ENCODE data around the gene TIGIT. TPM values are rescaled to one million over a fixed set of nuclear protein-coding genes. Genes with fewer than 3 reads are reported as not detected.

The TIGIT gene
- total and polyA plus RNA-seq, 2 of the 13 experiments (the other 11 are each of a cell fraction or from before 2014, with no cell fraction given), result not detected

DNA sequence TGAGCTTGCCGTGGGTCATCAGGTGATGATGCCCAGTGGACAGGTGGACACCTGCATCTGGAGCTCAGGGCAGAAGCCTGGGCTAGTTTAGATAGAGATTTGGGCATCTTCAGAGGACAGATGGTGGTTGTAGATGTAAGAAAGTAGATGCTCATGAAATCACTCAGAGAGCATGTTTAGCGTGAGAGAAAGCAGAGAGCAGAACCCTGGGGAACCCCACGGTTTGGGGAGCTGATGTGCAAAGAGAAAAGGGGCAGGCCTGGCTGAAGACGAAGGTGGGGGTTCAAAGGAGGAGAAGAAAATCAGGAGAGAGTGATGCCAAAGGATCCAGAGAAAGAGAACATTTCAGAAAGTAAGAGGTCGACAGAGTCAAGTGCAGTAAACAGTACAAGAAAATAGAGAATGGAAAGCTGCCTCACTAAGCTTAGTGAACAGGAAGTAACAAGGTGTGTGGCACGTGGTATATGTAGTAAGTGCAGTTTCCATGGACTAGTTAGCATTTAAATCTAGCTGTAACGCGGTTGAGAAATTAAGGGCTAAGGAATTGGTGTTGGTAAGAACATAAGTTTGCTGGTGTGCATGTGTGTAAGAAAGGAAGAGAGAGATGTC lies 13.5 kb downstream of the TIGIT start:
- no peak for TF ChIP-seq ISX (CRISPR knock-in tag; conservative IDR thresholded peaks at IDR 0.05)
- TF ChIP-seq, protein P1, sequence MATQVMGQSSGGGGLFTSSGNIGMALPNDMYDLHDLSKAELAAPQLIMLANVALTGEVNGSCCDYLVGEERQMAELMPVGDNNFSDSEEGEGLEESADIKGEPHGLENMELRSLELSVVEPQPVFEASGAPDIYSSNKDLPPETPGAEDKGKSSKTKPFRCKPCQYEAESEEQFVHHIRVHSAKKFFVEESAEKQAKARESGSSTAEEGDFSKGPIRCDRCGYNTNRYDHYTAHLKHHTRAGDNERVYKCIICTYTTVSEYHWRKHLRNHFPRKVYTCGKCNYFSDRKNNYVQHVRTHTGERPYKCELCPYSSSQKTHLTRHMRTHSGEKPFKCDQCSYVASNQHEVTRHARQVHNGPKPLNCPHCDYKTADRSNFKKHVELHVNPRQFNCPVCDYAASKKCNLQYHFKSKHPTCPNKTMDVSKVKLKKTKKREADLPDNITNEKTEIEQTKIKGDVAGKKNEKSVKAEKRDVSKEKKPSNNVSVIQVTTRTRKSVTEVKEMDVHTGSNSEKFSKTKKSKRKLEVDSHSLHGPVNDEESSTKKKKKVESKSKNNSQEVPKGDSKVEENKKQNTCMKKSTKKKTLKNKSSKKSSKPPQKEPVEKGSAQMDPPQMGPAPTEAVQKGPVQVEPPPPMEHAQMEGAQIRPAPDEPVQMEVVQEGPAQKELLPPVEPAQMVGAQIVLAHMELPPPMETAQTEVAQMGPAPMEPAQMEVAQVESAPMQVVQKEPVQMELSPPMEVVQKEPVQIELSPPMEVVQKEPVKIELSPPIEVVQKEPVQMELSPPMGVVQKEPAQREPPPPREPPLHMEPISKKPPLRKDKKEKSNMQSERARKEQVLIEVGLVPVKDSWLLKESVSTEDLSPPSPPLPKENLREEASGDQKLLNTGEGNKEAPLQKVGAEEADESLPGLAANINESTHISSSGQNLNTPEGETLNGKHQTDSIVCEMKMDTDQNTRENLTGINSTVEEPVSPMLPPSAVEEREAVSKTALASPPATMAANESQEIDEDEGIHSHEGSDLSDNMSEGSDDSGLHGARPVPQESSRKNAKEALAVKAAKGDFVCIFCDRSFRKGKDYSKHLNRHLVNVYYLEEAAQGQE (IDR thresholded peaks at IDR 0.05; ENCODE audit: borderline replicate concordance in 1 of 2, low read depth in 1 of 2, low read length in 2 of 2), result no peak
- TF ChIP-seq ZNF207 (IDR thresholded peaks at IDR 0.05; ENCODE audit: borderline replicate concordance), result no peak
- TF ChIP-seq ZSCAN9 (CRISPR knock-in tag; IDR thresholded peaks at IDR 0.05; ENCODE audit: borderline replicate concordance), result no peak
- TF ChIP-seq ATRX (CRISPR knock-in tag; IDR thresholded peaks at IDR 0.05; ENCODE audit: borderline replicate concordance), result no peak
- CTCF ChIA-PET (ENCODE audit: low intra/inter-chr PET ratio, low total read pairs), result no interaction called here
- no peak for FAIRE-seq
- no peaks in the 10 kb centered on the region for H3K4me1 ChIP-seq (ENCODE audit: insufficient read depth, low read length)
- no peak overlapping the region for H3K4me2 ChIP-seq (ENCODE audit: low read depth, low read length)
- no peak for ATAC-seq
- in situ Hi-C loops (cut with HindIII; ENCODE audit: extremely low pct_ligation_motif_present, low pct_unique_long_range_greater_than_20kb), result no loop called here
- WGBS (ENCODE audit: low lambda C conversion rate), result 30% methylated on average over 8 of the region's 8 CpGs
- POLR2A ChIA-PET, result no interaction called here
- no peak overlapping the region for H3K27ac ChIP-seq (ENCODE audit: extremely low read length, insufficient read depth, low read length)
- H3K79me2 ChIP-seq (ENCODE audit: insufficient read depth, low read length), result no peaks in the 10 kb centered on the region
- H3K9me3 ChIP-seq (ENCODE audit: low read length), result no peaks in the 10 kb centered on the region
- no peaks in the 10 kb centered on the region for H3K27me3 ChIP-seq (ENCODE audit: control insufficient read depth in 1 of 2, insufficient read depth in 2 of 2, low read length in 2 of 2)
- H3K9ac ChIP-seq (ENCODE audit: insufficient read depth, low read depth, low read length), result no peak overlapping the region
- H2AFZ ChIP-seq (ENCODE audit: low read length), result no peak overlapping the region
- no peaks in the 10 kb centered on the region for H3K36me3 ChIP-seq (replicated peaks in 1 of 2; ENCODE audit: control insufficient read depth in 1 of 2, insufficient read depth in 2 of 2, low read length in 2 of 2)
- no TSS peak for BruUV-seq (replicated peaks)
- no peak overlapping the region for H3K4me3 ChIP-seq (replicated peaks in 1 of 3; ENCODE audit: insufficient read depth in 1 of 3, low read depth in 2 of 3, low read length in 3 of 3)
- DNase-seq (ENCODE audit: low spot score), result no peak
- intact Hi-C loops (cut with micrococcal nuclease; ENCODE audit: unreplicated experiment), result no loop called here
- no peaks in the 10 kb centered on the region for H4K20me1 ChIP-seq (ENCODE audit: insufficient read depth, low read length)

All from HepG2 (cell line).